A549 treated with Mapracorat at 1 μM for 4 hours (cell line): ENCODE results near the gene CYB5RL. TPM values are rescaled to one million over a fixed set of nuclear protein-coding genes. Genes with fewer than 3 reads are reported as not detected.

Experiments used
- total RNA-seq: library from RNA; stranded (reverse); fragments of 200-300 nt; extraction: Qiagen RNA extraction; gene quantifications from 5 replicates; pipeline ENCODE4 v1.2.3, GENCODE V29; 2022

Gene CYB5RL, protein sequence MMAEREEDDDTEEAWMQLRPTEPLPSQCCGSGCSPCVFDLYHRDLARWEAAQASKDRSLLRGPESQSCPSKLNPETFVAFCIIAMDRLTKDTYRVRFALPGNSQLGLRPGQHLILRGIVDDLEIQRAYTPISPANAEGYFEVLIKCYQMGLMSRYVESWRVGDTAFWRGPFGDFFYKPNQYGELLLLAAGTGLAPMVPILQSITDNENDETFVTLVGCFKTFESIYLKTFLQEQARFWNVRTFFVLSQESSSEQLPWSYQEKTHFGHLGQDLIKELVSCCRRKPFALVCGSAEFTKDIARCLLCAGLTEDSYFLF
- total RNA-seq = 2.2 to 3.7 TPM (median 3.4 TPM) in 5 replicates

DNA sequence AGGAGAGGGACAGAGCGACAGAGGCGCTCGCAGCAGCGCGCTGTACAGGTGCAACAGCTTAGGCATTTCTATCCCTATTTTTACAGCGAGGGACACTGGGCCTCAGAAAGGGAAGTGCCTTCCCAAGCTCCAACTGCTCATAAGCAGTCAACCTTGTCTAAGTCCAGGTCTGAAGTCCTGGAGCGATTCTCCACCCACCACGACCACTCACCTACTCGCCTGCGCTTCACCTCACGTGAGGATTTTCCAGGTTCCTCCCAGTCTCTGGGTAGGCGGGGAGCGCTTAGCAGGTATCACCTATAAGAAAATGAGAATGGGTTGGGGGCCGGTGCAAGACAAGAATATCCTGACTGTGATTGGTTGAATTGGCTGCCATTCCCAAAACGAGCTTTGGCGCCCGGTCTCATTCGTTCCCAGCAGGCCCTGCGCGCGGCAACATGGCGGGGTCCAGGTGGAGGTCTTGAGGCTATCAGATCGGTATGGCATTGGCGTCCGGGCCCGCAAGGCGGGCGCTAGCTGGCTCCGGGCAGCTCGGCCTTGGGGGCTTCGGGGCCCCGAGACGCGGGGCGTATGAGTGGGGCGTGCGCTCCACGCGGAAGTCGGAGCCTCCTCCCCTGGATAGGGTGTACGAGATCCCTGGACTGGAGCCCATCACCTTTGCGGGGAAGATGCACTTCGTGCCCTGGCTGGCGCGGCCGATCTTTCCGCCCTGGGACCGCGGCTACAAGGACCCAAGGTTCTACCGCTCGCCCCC is at the start of gene CYB5RL, which contains the start of gene MRPL37:
TSS of gene CYB5RL (minus strand) at position 266 of the 754 bp plus-strand sequence. CDS start 4,414 bp downstream, outside the sequence.
TSS of gene MRPL37 (plus strand) at position 403 of the 754 bp plus-strand sequence. CDS start at position 480, 77 bp downstream.

DNA sequence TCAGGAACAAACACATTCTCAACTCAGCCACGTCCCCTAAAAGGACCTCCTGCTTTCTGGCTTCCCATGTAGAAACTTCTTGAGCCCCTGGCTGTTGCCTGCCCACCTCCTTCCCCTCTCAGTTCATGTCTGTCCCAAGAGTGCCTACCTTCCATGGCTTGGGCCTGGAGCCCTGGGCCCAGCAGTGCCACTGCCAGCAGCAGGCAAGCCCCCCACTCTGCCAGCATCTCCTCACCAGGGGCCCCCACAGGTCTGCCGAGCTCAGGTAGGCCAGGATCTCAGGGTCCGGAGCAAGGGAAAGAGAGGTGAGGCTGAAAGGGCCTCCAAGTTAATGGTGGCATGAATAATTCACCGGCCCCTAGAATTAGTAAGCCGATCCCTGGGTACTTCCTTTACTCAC is 47.1 kb downstream of the CYB5RL start, which contains the start of gene CDCP2:
TSS of gene CDCP2 (minus strand) at position 305 of the 400 bp plus-strand sequence. CDS start at position 227, 78 bp downstream.

Other genes with a start within 250 kb of the CYB5RL start
- gene LDLRAD1, start 181.8 kb downstream of the CYB5RL start, total RNA-seq = not detected in 5 replicates
- gene TMEM59, start 146.8 kb downstream of the CYB5RL start, total RNA-seq = 112 to 135 TPM (median 122 TPM) in 5 replicates
- 1.8 to 2.4 TPM (median 2.1 TPM) in 5 replicates for gene TCEANC2, start 146.4 kb downstream of the CYB5RL start, total RNA-seq
- 0.05 TPM in 1 of 5 replicates, not detected in the others for gene CDCP2, start 47.0 kb downstream of the CYB5RL start, total RNA-seq
- gene MRPL37, start 137 bp upstream of the CYB5RL start, total RNA-seq = 84.1 to 97.0 TPM (median 96.1 TPM) in 5 replicates
- gene SSBP3, start 206.4 kb upstream of the CYB5RL start, total RNA-seq = 5.4 to 7.3 TPM (median 6.7 TPM) in 5 replicates